Breast epithelium (tissue), 3 donors: Measurements from ENCODE around the gene CAMK4.

Experiments used
- POLR2A ChIP-seq: fragments of 450-650 bp; IDR thresholded peaks from one replicate; pipeline ENCODE4 v1.6.1; 2016; ENCODE audit warnings: antibody characterized with exemption, mild to moderate bottlenecking, moderate library complexity
- POLR2AphosphoS5 ChIP-seq, 3 donors: sonication (generic); formaldehyde crosslinking; IDR thresholded peaks; one replicate each; pipeline ENCODE4 v1.6.1; 2017; ENCODE audit warnings: antibody characterized with exemption in 3 of 3
- TF ChIP-seq, protein P1 (sequence below), 3 donors: fragments of 450-650 bp; IDR thresholded peaks; one replicate each; pipeline ENCODE4 v1.5.1; 2016 to 2017; ENCODE audit warnings: antibody characterized with exemption in 3 of 3, mild to moderate bottlenecking in 3 of 3, moderate library complexity in 3 of 3

GRCh38 chr5:111246459-111246858, 22.3 kb downstream of the CAMK4 start:
- TF ChIP-seq POLR2AphosphoS5 (IDR thresholded peaks at IDR 0.05), result no peak
- TF ChIP-seq, protein P1, sequence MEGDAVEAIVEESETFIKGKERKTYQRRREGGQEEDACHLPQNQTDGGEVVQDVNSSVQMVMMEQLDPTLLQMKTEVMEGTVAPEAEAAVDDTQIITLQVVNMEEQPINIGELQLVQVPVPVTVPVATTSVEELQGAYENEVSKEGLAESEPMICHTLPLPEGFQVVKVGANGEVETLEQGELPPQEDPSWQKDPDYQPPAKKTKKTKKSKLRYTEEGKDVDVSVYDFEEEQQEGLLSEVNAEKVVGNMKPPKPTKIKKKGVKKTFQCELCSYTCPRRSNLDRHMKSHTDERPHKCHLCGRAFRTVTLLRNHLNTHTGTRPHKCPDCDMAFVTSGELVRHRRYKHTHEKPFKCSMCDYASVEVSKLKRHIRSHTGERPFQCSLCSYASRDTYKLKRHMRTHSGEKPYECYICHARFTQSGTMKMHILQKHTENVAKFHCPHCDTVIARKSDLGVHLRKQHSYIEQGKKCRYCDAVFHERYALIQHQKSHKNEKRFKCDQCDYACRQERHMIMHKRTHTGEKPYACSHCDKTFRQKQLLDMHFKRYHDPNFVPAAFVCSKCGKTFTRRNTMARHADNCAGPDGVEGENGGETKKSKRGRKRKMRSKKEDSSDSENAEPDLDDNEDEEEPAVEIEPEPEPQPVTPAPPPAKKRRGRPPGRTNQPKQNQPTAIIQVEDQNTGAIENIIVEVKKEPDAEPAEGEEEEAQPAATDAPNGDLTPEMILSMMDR (IDR thresholded peaks at IDR 0.05), result no peak
- no peak for TF ChIP-seq POLR2A
